AG10803 (cell line): Measurements from ENCODE around the gene GYS1.
"Not testable (repeated sequence)": the region's sequence is repeated elsewhere in the genome, so short reads cannot be mapped to it uniquely, and the experiment has no call there.

Source experiments
- DNase-seq: peaks from one replicate; pipeline ENCODE4 v3.0.0; 2010; ENCODE audit warnings: low read depth
- H3K4me3 ChIP-seq: 2 replicates; pipeline ENCODE4 v1.5.1; 2011; ENCODE audit warnings: mild to moderate bottlenecking, low read length, control low read depth
- TF ChIP-seq, protein P1 (sequence below): conservative IDR thresholded peaks from 2 replicates; pipeline ENCODE4 v1.5.1; 2011; ENCODE audit warnings: mild to moderate bottlenecking, low read length, control low read depth, inconsistent platforms

GYS1 gene

DNA sequence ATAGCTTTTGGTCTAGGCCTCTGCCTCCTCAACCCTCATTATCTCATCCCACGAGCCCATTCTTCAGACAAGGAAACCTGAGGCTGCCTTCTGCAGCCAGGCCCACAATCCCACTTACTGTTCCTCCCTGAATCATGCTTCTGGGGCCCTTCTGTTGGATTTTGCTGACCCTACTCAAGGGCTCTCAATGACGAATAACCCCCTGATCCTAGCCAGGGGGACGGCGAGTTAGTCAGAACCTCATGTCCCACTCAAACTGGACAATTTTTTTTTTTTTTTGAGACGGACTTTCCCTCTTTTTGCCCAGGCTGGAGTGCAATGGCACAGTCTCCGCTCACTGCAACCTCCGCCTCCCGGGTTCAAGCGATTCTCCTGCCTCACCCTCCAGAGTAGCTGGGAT lies 29.0 kb upstream of the GYS1 start:
- TF ChIP-seq, protein P1, sequence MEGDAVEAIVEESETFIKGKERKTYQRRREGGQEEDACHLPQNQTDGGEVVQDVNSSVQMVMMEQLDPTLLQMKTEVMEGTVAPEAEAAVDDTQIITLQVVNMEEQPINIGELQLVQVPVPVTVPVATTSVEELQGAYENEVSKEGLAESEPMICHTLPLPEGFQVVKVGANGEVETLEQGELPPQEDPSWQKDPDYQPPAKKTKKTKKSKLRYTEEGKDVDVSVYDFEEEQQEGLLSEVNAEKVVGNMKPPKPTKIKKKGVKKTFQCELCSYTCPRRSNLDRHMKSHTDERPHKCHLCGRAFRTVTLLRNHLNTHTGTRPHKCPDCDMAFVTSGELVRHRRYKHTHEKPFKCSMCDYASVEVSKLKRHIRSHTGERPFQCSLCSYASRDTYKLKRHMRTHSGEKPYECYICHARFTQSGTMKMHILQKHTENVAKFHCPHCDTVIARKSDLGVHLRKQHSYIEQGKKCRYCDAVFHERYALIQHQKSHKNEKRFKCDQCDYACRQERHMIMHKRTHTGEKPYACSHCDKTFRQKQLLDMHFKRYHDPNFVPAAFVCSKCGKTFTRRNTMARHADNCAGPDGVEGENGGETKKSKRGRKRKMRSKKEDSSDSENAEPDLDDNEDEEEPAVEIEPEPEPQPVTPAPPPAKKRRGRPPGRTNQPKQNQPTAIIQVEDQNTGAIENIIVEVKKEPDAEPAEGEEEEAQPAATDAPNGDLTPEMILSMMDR, result no peak
- DNase-seq, result no peak
- no peak overlapping the region for H3K4me3 ChIP-seq

DNA sequence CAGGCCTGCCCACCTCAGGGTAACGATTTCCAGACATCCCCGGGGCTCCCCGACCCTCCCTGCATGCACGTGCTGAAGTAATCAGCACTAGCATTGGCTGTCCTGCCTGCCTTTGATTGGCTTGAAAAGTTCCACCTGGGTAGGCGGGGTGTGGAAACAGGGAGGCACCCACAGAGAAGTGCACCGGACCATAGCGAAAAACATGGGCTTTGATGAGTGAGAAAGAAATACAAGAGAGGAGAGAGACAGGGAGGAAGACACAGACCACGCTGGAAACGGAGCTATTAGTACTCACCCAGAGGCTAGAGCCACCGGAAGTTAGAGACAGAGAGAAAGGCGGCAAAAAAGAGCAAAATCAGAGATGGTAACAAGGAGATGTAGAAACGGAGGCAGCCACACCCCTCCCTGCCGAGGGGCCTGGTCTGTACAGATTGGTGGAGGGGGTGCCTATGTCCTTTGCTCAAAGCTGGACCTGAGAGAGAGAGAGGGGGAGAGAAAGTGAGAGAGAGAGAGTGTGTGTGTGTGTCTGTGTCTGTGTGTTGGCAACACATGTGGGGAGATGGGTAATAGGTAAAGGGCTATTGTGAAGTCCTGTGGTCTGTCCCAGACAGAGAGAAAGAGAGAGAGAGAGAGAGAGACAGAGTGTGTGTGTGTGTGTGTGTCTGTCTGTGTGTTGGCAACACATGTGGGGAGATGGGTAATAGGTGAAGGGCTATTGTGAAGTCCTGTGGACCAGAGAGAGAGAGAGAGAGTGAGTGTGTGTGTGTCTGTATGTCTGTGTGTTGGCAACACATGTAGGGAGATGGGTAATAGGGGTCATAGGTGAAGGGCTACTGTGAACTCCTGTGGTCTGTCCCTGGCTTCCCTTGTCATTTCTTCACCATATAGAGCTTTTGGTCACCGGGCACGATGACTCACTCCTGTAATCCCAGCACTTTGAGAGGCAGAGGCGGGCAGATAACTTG lies 28.1 kb upstream of the GYS1 start:
- peak; percentile 39 for DNase-seq
- TF ChIP-seq, protein P1, result no peak
- H3K4me3 ChIP-seq, result no peak overlapping the region

DNA sequence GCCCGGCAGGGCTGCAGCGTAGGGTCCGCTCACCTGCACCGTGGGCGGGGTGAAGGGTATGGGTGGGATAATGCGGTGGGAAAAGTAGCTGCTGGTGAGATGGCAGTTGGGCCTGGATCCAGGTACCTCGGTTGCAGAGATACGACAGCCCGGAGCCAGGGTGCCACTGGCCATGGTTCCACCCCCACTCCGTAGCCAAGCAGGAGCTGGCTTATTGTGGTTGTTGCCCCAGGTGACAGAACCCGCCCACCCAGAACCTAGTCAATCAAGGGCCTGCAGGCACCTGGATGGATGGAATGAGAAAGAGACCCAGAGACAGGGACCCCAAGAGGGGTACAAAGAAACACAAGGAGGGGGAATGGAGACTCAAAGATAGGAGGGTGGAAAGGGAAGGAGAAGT lies 27.2 kb upstream of the GYS1 start:
- H3K4me3 ChIP-seq, result no peak overlapping the region
- TF ChIP-seq, protein P1, result no peak
- no peak for DNase-seq

DNA sequence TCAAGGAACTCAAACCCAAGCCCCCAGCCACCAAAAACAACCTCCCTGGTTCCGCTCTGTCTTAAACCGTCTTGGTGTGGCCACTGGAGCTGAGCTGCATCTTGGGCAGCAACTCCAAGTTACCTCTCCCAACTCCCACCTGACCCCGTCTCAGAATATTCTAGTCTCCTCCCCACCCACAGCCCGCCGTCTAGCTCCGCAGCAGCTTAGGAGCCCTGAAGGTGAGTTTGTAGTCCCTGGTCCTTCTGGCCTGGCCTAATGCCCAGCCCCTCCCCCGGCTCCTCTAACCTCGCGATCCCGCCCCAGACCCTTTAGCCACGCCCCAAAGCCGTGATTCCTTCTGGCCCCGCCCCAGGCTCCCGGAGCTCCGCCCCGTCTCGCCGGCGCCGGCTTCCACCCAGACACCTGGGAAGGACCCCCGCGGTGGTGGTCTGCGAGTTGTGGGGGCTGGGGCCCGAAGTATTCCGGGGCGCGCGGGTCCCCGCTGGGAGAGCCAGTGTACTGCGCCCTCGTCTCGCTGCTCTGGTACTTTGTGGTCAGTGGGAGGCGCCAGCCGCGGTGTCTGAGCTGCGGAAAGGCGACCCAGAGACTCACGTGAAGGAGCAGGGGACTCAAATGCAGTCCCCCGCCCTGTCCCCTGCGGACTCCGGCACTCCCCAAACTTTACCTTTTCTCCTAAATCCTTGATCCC lies 26.3 kb upstream of the GYS1 start:
- peak; percentile 18 for DNase-seq
- TF ChIP-seq, protein P1, result no peak
- H3K4me3 ChIP-seq, result peak overlapping the region; percentile 47

DNA sequence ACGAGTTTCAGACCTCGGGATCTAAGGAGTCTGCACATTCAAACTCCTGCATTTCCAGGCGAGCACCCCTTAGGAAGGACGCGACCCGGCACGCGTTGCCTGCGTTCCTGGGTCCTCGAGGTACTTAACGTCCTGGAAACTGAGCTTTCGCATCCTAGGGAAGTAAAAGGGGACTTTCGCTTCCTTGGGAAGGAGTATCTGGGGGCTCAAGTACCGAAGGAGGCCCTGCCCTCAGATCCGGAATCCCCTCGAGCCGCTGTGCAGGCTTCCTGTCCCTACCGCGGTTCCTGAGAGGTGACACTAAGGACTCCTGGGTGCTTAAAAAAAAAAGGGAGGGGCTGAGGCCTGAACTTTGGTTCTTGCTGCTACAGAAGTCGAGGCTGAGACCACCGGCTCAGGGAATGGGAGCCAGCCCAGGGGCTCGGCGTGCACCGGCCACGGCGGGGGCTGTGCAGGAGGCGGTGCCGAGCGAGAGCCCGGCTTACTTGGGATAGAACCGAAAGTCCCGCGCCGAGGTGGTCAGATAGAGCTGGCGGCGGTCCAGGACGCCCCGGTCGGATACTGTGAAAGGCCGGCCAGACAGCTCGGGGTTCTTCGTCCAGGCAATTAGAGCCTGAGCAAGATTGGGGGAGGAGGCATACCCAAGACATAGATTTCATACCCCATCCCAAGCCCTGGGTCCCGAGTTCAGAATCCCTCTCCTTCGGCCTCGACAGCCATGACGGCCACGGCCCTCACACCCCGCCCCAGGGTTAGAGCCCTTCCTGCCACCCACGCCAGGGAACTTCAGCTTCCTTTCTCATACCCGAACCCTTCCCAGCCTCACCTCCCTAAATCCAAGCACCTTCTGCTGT lies 25.5 kb upstream of the GYS1 start:
- peak overlapping the region; percentile 47 for H3K4me3 ChIP-seq
- DNase-seq, result not testable (repeated sequence)

DNA sequence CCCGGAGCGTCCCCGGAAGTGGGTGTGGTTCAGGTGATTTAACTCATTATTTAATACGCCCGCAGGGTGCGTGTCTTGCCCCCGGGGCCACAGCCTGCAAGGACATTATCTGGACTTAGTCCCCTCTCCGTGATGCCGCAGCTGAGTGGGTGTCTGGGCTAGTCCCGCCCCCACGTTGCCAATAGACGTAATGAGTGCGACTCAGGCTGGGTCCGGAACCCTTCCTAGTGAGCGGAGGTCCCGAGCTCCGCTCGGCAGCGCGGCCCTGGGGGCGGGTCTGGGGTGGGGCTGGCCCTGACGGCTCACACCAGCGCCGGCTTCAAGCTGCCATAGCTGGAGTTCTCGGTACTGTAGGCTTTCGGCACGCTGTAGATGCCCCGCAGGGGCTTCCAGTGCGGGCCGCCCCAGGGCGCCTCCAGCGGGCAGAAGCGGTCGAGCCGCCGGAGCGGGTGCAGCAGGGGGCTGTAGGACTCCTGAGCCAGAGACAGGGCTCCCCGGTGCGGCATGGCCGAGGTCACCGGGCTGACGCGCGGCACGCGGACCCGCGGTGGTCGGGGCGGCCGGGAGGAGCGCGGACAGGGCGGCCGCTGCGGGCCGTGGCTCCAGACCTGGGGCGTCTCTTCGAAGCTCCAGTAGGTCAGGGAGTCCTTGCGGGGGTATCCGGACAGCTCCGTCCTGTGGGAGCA lies 24.7 kb upstream of the GYS1 start:
- DNase-seq, result peak; percentile 50
- TF ChIP-seq, protein P1, result peak; percentile 55
- peak overlapping the region; percentile 47 for H3K4me3 ChIP-seq
